Measurements from ENCODE around the gene ANKRD13A.
A peak's percentile ranks its signal among the peaks of the same experiment; 100 is the strongest.

Gene ANKRD13A

GRCh38 chr12:109998904-109999648 is at the start of gene ANKRD13A:
ANKRD13A (plus strand) TSS chr12:109999430; CDS start chr12:109999689, 259 bp downstream.
- Histone ChIP-seq H3K9me3 (no peaks in the 10 kb centered on the region), H3K4me1 (ENCODE audit: control insufficient read depth in 1 of 2, insufficient read depth in 1 of 2, low read depth in 1 of 2, low read length in 1 of 2) (peaks cover 66 to 75% of the 10 kb centered on the region in 2 experiments), H3K27ac (peak within 1 kb of the TSS; percentile 98), H3K36me3 (peaks cover 16% of the 10 kb centered on the region), H3K27me3 (no peaks in the 10 kb centered on the region), H3K4me3 (ENCODE audit: low read depth in 1 of 2, low read length in 1 of 2) (peak within 1 kb of the TSS; percentile 93 to 98)
- TF ChIP-seq CTCF (IDR thresholded peaks at IDR 0.05): no peak

GRCh38 chr12:109950625-109951024 is 48.6 kb upstream of the ANKRD13A start:
- no peak for TF ChIP-seq CTCF (IDR thresholded peaks at IDR 0.05)
- Histone ChIP-seq H3K4me1 (ENCODE audit: control insufficient read depth in 1 of 2, insufficient read depth in 1 of 2, low read depth in 1 of 2, low read length in 1 of 2) (peaks cover 13% of the 10 kb centered on the region in 2 experiments), H3K9me3 (no peaks in the 10 kb centered on the region), H3K4me3 (ENCODE audit: low read depth in 1 of 2, low read length in 1 of 2) (no peak overlapping the region), H3K36me3 (peaks cover 100% of the 10 kb centered on the region), H3K27ac (no peak overlapping the region), H3K27me3 (no peaks in the 10 kb centered on the region)

- TF ChIP-seq CTCF (IDR thresholded peaks at IDR 0.05): no peak
- H3K27me3 ChIP-seq: no peaks in the 10 kb centered on the region
- H3K27ac ChIP-seq: no peak overlapping the region
- H3K4me3 ChIP-seq (ENCODE audit: low read depth in 1 of 2, low read length in 1 of 2): no peak overlapping the region
- H3K36me3 ChIP-seq: peaks cover 100% of the 10 kb centered on the region
- peaks cover 12 to 13% of the 10 kb centered on the region in 2 experiments for H3K4me1 ChIP-seq (ENCODE audit: control insufficient read depth in 1 of 2, insufficient read depth in 1 of 2, low read depth in 1 of 2, low read length in 1 of 2)
- no peaks in the 10 kb centered on the region for H3K9me3 ChIP-seq
These were observed 48.1 kb upstream of the ANKRD13A start for GRCh38 chr12:109951136-109951535.

- H3K4me3 ChIP-seq (ENCODE audit: low read depth in 1 of 2, low read length in 1 of 2): no peak overlapping the region
- no peak for TF ChIP-seq CTCF (IDR thresholded peaks at IDR 0.05)
- no peaks in the 10 kb centered on the region for H3K27me3 ChIP-seq
- H3K36me3 ChIP-seq: peaks cover 100% of the 10 kb centered on the region
- H3K9me3 ChIP-seq: no peaks in the 10 kb centered on the region
- no peak overlapping the region for H3K27ac ChIP-seq
- peaks cover 6 to 8% of the 10 kb centered on the region in 2 experiments for H3K4me1 ChIP-seq (ENCODE audit: control insufficient read depth in 1 of 2, insufficient read depth in 1 of 2, low read depth in 1 of 2, low read length in 1 of 2)
These were observed 47.5 kb upstream of the ANKRD13A start for GRCh38 chr12:109951751-109952150.

GRCh38 chr12:109952160-109952858 is 46.9 kb upstream of the ANKRD13A start:
- no peak for TF ChIP-seq CTCF (IDR thresholded peaks at IDR 0.05)
- no peak overlapping the region for H3K27ac ChIP-seq
- no peaks in the 10 kb centered on the region for H3K9me3 ChIP-seq
- peaks cover 100% of the 10 kb centered on the region for H3K36me3 ChIP-seq
- no peak overlapping the region for H3K4me3 ChIP-seq (ENCODE audit: low read depth in 1 of 2, low read length in 1 of 2)
- H3K4me1 ChIP-seq (ENCODE audit: control insufficient read depth in 1 of 2, insufficient read depth in 1 of 2, low read depth in 1 of 2, low read length in 1 of 2): peaks cover 5% of the 10 kb centered on the region in 2 experiments
- H3K27me3 ChIP-seq: no peaks in the 10 kb centered on the region
